ENCODE measurements around the gene FLNB.

- TF ChIP-seq CTCF (conservative IDR thresholded peaks at IDR 0.05) (no peak), ZFX (IDR thresholded peaks at IDR 0.05) (no peak)
Observed at GRCh38 chr3:58131101-58131825, 123.0 kb downstream of the FLNB start.
